LoVo (cell line): ENCODE results near the gene PNCK.

ENCODE experiments used
- DNase-seq: peaks from one replicate; pipeline ENCODE4 v3.0.0-alpha.2; 2016; ENCODE audit warnings: low spot score

The PNCK gene

GRCh38 chrX:153640736-153641575 lies 32.7 kb downstream of the PNCK start:
- no peak for DNase-seq

GRCh38 chrX:153640045-153640686 lies 33.4 kb downstream of the PNCK start:
- DNase-seq, result no peak

DNA sequence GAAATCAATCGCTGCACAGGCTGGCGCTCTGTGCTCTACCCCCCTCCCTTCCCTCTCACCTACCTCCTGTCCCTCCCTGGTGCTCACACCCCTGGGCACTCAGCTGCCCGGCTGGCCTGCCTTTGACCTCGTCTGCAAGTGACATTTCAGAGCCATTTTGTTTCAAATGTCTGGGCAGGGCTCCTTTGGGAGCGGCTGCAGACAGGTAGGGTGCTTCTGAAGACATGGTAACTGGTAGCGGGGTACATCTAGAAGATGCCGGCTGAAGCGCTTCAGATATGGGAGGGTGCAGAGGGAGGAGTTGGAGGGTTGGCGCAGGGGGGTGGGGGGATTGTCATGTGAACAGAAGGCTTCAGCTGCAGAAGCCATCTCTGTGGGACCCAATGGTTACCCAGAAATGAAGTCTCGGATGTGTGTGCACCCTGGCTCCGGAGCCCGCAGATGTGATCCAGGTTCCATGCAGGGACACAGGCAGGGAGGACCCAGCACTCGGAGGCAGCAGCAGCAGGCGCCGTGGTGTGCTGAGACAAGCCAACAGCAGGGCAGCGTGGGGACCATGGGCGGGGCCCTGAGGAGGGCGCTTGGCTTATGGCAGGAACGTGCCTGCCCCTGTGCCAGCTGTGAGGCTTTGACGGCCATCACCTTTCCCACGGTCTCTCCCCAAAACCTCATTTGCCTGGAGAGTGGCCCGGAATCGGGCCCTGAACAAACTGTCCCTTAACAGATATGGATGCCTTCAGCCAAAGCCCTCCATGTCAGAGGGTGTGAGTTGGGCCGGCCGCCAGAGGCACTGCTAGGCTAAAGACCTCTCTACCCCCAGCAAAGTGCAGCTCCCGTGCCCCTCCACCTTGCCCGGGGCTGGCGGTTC lies 34.2 kb downstream of the PNCK start:
- no peak for DNase-seq

DNA sequence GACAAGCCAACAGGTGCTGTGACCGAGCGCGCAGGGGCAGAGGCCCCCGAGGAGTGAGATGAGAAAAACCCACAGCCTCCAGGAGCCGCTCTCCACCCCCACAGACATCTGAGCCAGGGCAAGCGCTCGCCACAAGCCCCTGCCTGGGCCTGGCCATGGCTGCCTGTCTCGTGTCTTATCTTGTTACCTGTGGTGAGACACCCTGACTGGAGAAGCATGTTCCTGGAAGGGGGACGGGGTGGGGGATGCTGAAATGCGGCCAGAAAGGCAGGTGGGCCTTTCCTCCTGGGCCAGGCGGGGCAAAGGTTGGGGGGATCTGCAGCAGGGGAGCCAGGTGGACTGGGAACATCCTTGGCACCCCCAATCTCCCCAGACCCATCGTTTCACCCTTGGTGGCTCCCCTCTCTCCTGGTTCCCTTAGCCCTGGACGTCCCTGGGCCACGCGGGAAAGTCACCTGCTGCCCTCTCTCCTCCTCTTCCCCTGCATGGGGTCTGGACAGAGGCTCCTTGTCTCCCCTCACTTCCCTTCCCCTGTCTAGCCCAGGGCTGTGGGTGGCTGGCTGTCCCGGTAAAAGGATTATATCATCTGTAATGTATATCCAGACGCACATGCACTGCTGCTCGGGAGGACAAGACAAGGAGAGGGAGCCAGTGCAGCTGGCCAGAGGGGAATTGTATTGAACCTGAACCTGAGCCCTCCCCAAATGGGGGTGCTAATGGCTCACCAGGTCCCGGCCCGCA lies 35.0 kb downstream of the PNCK start:
- no peak for DNase-seq

- DNase-seq, result no peak
These were observed 35.6 kb downstream of the PNCK start for GRCh38 chrX:153638041-153638371.

GRCh38 chrX:153637121-153638040 lies 36.2 kb downstream of the PNCK start:
- DNase-seq, result no peak

DNA sequence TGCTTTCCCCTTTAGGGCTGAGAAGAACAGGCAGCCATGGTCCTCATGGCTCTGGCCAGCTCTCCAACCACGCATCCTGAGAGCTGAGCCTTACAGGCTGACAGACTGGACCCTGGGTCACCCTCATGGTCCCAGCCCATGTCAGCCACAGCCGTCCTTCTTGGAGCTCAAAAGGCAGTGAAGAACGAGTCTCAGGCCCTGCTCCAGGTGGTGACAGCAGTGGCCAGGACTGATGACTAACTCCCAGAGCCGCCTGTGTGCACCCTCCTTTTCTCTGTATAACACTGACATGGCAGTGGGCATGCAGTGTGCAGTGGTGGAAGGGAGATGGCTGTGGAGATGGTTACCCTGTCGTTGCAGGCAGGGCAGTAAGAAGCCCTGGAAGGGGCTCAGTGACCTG lies 36.9 kb downstream of the PNCK start:
- DNase-seq, result no peak

GRCh38 chrX:153635788-153636668 lies 37.6 kb downstream of the PNCK start:
- DNase-seq, result no peak

DNA sequence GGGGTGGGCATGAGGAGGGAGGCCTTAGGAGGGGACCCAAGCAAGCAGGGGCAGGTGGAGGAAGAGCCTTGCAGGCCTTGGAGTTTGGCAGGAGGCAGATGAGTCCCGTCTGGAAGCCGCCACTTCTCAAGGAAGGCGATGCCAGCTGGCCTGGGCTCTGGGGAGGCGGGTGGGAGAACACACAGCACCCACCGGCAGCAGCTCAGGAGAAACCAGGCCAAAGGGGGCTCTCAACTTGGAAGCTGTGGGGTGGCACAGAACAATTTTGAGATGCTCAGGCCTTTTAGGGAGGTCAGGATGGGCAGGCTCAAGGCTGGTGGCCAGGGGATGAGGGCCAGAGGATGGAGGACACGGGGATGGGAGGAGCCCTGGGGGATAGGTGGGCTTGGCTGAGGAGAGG lies 38.2 kb downstream of the PNCK start:
- no peak for DNase-seq

- DNase-seq, result no peak
These were observed 38.8 kb downstream of the PNCK start for GRCh38 chrX:153634832-153635231.

GRCh38 chrX:153634236-153634635 lies 39.4 kb downstream of the PNCK start:
- DNase-seq, result no peak

GRCh38 chrX:153633607-153634180 lies 39.9 kb downstream of the PNCK start:
- no peak for DNase-seq

DNA sequence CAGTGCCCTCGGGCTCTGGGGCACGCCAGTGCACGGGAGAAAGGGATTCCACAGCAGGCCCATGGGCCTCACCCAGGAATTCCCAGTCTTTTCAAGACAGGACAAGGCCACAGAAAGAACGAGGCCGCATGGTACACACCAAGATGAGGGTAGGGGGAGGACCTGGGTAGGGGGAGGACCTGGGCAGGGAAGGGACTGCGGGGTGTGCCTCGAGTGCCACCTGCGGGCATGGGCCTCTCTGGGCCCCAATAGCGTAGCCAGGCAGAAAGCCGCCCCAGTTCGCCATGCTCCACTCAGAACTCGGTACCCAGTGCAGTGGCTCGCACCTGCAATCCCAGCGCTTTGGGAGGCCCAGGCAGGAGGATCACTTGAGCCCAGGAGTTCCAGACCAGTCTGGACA lies 40.6 kb downstream of the PNCK start:
- DNase-seq, result no peak

DNA sequence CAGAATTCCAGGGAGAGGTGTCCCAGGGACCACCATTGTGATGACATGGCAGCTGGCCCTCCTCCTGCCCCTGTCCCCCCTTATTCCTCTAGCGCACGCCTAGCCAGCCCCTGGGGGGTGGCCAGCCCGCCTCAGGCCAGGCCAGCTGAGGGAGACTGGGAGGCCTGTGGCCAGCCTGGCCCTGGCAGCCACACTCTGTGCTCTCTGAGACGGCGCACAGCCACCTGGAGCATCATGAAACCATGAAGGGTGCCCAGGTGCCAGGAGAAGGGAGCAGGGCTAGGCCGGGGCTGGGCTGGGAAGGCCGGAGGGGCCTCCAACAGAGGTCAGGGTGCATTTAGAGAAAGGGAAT lies 41.0 kb downstream of the PNCK start:
- no peak for DNase-seq

GRCh38 chrX:153631907-153632594 lies 41.6 kb downstream of the PNCK start:
- no peak for DNase-seq

DNA sequence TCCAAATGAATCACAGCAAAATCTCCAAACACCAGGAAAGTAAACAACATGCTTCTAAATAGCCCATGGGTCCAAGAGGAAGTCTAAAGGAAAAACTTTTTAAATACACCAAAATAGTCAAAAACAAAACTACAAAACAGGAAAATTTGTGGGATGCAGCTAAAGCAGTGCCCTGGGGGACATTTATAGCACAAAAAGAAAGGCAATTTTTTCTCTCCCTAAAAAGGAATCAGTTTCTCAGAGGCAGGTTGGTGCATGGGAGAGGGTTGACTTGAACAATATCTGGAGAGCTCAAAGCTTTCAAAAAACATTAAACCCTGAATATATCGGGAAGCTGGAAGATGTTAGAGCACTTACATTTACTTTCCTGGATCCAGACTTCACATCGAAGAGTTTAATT lies 42.3 kb downstream of the PNCK start:
- no peak for DNase-seq

DNA sequence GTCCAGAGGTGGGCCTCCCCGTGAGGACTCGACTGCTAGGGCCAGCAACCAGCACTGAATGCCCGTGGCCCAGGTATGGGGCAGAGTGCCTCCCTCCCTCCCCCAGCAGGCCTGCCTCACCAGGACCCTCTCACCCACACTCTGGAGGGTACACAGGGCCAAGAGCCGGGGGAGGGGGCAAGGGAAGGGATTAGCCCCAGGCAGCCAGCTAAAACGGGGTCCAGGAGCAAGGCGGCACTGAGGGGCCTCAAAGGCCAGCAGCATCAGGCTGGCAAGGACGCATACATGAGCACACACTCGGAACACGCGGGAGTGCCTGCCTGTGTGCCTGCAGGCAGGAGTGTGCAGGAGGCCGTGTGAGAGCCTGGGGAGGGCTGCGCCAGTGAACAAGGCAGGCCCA lies 44.9 kb downstream of the PNCK start:
- no peak for DNase-seq

- no peak for DNase-seq
These were observed 45.5 kb downstream of the PNCK start for GRCh38 chrX:153628129-153628528.

DNA sequence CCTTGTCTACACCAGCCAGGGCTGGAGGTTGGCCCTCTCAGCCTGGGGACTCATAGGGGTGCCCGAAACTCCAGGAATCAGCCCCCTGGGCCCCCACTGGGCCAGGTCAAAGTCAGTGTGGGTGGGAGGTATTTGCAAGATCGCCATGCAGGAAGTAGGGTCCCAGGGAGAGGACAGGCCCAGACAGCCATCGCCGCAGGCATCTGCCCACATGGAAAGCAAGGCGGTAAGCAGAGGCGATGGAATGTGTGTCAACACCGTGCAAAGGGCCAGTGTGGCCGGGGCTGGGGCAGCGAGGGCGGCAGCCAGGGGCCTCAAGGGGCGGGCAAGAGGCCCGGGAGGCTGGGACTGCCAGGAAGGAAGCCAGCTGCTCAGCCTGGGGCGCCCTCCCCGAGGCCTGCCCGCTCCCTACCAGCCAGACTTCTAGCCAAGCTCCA lies 45.9 kb downstream of the PNCK start:
- no peak for DNase-seq
